ENCODE data around the gene RD3L. TPM values are rescaled to one million over a fixed set of nuclear protein-coding genes. Genes with fewer than 3 reads are reported as not detected.

The RD3L gene
- not detected in 5 replicates for total RNA-seq (2022; extraction: Qiagen RNA extraction)

GRCh38 chr14:103941973-103942736 lies at the start of gene RD3L:
Gene RD3L, minus strand, starts transcription at chr14:103942529. Its CDS starts 834 bp downstream, at chr14:103941695.

GRCh38 chr14:103928011-103928890 lies 14.1 kb downstream of the RD3L start, which contains the start of gene TDRD9:
Gene TDRD9, plus strand, starts transcription at chr14:103928456. Its CDS starts 54 bp downstream, at chr14:103928510.

Other genes starting within 250 kb of the RD3L start
- gene XRCC3, start 227.1 kb downstream of the RD3L start, total RNA-seq (2022; extraction: Qiagen RNA extraction): 26.1 to 33.7 TPM (median 28.0 TPM) in 5 replicates
- gene ZFYVE21, start 226.7 kb downstream of the RD3L start, total RNA-seq (2022; extraction: Qiagen RNA extraction): 35.8 to 45.2 TPM (median 40.1 TPM) in 5 replicates
- gene PPP1R13B, start 95.0 kb downstream of the RD3L start, total RNA-seq (2022; extraction: Qiagen RNA extraction): 4.9 to 6.2 TPM (median 5.1 TPM) in 5 replicates
- 0.16 to 0.25 TPM (median 0.21 TPM) in 5 replicates for gene TDRD9, start 14.1 kb downstream of the RD3L start, total RNA-seq (2022; extraction: Qiagen RNA extraction)
- 0.09 TPM in 1 of 5 replicates, not detected in the others for gene ASPG, start 143.2 kb upstream of the RD3L start, total RNA-seq (2022; extraction: Qiagen RNA extraction)
- gene KIF26A, start 196.1 kb upstream of the RD3L start, total RNA-seq (2022; extraction: Qiagen RNA extraction): 2.9 to 4.3 TPM (median 3.9 TPM) in 5 replicates